Tibial nerve (tissue), 4 donors: ENCODE measurements around the gene ELL. TPM values are rescaled to one million over a fixed set of nuclear protein-coding genes. Genes with fewer than 3 reads are reported as not detected.

Source experiments
- DNase-seq, 2 donors: peaks; one replicate each; pipeline ENCODE4 v3.0.0-alpha.2; 2019; ENCODE audit warnings: low spot score in 2 of 2
- H3K27ac ChIP-seq, 4 donors: fragments of 200-600 bp; sonication (generic) in 3 of 4; one replicate each; pipeline ENCODE4 v1.5.1; 2017 to 2019; ENCODE audit warnings: mild to moderate bottlenecking in 1 of 4
- H3K27me3 ChIP-seq, 2 donors: fragments of 200-600 bp; sonication (generic) in 1 of 2; one replicate each; pipeline versions ENCODE4 v1.5.1 to v1.6.0; 2017 to 2019
- H3K36me3 ChIP-seq, 3 donors: fragments of 200-600 bp; sonication (generic); one replicate each; pipeline ENCODE4 v1.5.1; 2018 to 2019
- H3K4me1 ChIP-seq, 4 donors: fragments of 200-600 bp; sonication (generic) in 3 of 4; one replicate each; pipeline ENCODE4 v1.5.1; 2017 to 2019
- H3K4me3 ChIP-seq, 4 donors: fragments of 200-600 bp; sonication (generic) in 3 of 4; one replicate each; pipeline ENCODE4 v1.5.1; 2017 to 2019; ENCODE audit warnings: mild to moderate bottlenecking in 1 of 4, moderate library complexity in 1 of 4
- H3K9me3 ChIP-seq, 4 donors: fragments of 200-600 bp; sonication (generic) in 3 of 4; one replicate each; pipeline ENCODE4 v1.5.1; 2017 to 2019
- EP300 ChIP-seq, 2 donors: sonication (generic); formaldehyde crosslinking; IDR thresholded peaks; one replicate each; pipeline ENCODE4 v1.6.1; 2017; ENCODE audit warnings: antibody characterized with exemption in 2 of 2, mild to moderate bottlenecking in 1 of 2
- POLR2A ChIP-seq, 2 donors: fragments of 450-650 bp; IDR thresholded peaks; one replicate each; pipeline ENCODE4 v1.6.1; 2017; ENCODE audit warnings: antibody characterized with exemption in 2 of 2, mild to moderate bottlenecking in 2 of 2, moderate library complexity in 2 of 2
- WGBS, 2 donors: methylation state at CpG; one replicate each; pipeline ENCODE4 v1.1.5; 2018; 5-methylcytosine and 5-hydroxymethylcytosine counted together
- total RNA-seq, 4 donors: library from RNA; depleted of rRNA; stranded (reverse); fragments of >200 nt; gene quantifications; one replicate each; pipeline ENCODE4 v1.1.0, GENCODE V29; 2016
- TF ChIP-seq, protein P1 (sequence below), 5 experiments: fragments of 200-600 bp in 3 of 5; fragments of 450-650 bp in 2 of 5; sonication (generic) in 3 of 5; IDR thresholded peaks; one replicate each; pipeline ENCODE4 v1.5.1; 2016 to 2019; ENCODE audit warnings: antibody characterized with exemption in 5 of 5, mild to moderate bottlenecking in 3 of 5, moderate library complexity in 2 of 5

Gene ELL
- total RNA-seq, 4 donors from 2014 or later: 13.8 to 45.9 (median 26.0) TPM

DNA sequence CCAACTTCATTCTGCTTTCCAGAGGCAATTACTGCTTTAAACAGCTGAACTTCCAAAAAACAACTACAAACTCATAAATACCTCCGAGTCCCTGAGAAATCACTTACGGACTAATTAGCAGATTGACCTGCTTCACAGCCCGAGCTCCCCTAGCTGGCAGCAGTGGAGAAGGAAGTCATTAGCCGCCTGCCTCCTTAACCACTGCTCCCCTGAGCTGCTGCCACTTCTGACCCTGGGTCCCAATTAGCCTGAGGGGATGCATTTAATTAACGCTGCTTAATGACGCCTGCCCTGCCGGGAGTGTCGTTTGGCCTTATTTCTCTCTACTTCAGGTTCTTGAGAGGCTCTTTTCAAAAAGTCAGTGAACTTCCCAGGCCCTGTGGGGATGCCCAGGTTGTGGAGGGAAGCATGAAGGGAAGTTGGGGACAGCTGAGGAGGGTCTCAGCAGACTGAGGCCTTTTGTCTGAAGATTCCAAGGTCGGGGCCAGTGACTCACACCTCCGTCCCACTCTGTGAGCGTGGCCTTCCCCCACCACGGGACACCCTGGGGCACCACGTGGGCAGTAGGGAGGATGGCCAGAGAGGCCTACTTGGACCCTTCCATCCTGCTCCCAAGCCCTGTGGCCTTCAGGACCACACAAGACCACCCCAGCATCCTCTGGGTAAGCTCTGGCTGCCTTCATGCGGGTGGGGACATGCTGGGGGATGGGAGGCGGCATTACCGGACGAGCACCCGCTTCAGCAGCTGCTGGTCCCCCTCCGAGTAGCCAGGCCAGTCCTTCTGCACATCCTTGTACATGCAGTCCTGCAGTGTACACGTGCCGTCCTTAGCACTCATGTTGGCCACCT lies 64.2 kb downstream of the ELL start:
- no peak for DNase-seq
- Histone ChIP-seq H3K27me3 (no peaks in the 10 kb centered on the region), H3K9me3 (peaks cover 0 to 5% (median 0%) of the 10 kb centered on the region in 4 donors), H3K4me3 (no peak overlapping the region), H3K27ac (peak overlapping the region in 3 of 4 donors; percentile 2 to 86 (median 86)), H3K36me3 (peaks cover 4 to 67% (median 12%) of the 10 kb centered on the region in 3 donors), H3K4me1 (peaks cover 0 to 49% (median 26%) of the 10 kb centered on the region in 4 donors)
- TF ChIP-seq EP300 (IDR thresholded peaks at IDR 0.05): no peak
- TF ChIP-seq, protein P1, sequence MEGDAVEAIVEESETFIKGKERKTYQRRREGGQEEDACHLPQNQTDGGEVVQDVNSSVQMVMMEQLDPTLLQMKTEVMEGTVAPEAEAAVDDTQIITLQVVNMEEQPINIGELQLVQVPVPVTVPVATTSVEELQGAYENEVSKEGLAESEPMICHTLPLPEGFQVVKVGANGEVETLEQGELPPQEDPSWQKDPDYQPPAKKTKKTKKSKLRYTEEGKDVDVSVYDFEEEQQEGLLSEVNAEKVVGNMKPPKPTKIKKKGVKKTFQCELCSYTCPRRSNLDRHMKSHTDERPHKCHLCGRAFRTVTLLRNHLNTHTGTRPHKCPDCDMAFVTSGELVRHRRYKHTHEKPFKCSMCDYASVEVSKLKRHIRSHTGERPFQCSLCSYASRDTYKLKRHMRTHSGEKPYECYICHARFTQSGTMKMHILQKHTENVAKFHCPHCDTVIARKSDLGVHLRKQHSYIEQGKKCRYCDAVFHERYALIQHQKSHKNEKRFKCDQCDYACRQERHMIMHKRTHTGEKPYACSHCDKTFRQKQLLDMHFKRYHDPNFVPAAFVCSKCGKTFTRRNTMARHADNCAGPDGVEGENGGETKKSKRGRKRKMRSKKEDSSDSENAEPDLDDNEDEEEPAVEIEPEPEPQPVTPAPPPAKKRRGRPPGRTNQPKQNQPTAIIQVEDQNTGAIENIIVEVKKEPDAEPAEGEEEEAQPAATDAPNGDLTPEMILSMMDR (IDR thresholded peaks at IDR 0.05): no peak
- no peak for TF ChIP-seq POLR2A (IDR thresholded peaks at IDR 0.05)
- 62 to 74% methylated on average over 21 of the region's 21 CpGs for WGBS, 2 donors

DNA sequence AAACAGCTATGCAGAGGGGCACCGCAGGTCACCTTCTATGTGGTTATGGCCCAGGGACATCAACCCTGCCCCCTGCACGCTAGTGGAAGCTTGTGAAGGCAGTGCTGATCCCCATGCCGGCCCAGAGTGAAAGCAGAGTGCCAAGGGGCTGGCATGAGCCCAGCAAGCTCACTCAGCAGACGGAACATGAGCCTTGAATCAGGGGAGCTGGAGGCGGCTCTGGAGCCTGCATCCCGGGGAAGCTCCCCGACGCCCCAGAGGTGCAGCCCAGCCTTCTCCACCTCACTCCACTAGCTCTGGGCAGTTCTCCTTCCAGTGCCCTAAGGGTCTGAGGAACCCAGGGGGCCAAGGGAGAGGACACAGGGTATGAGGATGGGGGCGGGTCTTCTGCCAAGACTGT lies 64.9 kb downstream of the ELL start:
- H3K27me3 ChIP-seq: no peaks in the 10 kb centered on the region
- 21 to 34% methylated on average over 7 to 8 of the region's 9 CpGs for WGBS, 2 donors

DNA sequence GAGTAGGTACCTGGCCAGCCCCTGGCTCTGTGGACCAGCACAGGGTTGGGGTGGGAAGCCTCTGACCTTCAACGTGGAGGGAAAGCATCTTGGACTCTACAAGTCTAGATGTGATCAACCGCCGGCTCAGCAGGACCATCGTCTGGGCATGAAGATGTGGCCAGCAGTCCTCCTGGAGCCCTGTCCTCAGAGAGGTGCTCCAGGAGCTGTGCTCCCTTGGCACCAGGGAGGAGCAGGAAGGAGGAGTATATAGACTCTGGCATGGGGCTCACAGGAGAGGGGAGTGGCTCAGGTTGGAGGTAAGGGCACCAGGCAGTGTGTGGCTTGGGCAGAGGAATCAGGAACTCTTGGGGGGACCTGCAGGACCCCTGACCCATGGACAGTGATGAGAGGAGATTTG lies 65.6 kb downstream of the ELL start:
- peaks cover 3 to 74% (median 9%) of the 10 kb centered on the region in 3 donors for H3K36me3 ChIP-seq
- no peak for TF ChIP-seq EP300 (IDR thresholded peaks at IDR 0.05)
- no peak for TF ChIP-seq POLR2A (IDR thresholded peaks at IDR 0.05)
- TF ChIP-seq, protein P1 (IDR thresholded peaks at IDR 0.05): no peak

More for the DNA sequence above, 64.9 kb downstream of the ELL start:
- peaks cover 4 to 71% (median 12%) of the 10 kb centered on the region in 3 donors for H3K36me3 ChIP-seq
- peaks cover 0 to 49% (median 24%) of the 10 kb centered on the region in 4 donors for H3K4me1 ChIP-seq
- no peak overlapping the region for H3K4me3 ChIP-seq
- peaks cover 0 to 5% (median 0%) of the 10 kb centered on the region in 4 donors for H3K9me3 ChIP-seq
- peak; percentile 60 to 65 for DNase-seq
- TF ChIP-seq POLR2A (IDR thresholded peaks at IDR 0.05) (no peak), EP300 (IDR thresholded peaks at IDR 0.05) (no peak)
- TF ChIP-seq, protein P1 (IDR thresholded peaks at IDR 0.05): no peak
- H3K27ac ChIP-seq: peak overlapping the region in 3 of 4 donors; percentile 2 to 86 (median 86)

GRCh38 chr19:18453269-18454024 lies 68.4 kb downstream of the ELL start:
- DNase-seq: no peak
- no peaks in the 10 kb centered on the region for H3K27me3 ChIP-seq
- TF ChIP-seq POLR2A (IDR thresholded peaks at IDR 0.05): no peak
- TF ChIP-seq, protein P1 (IDR thresholded peaks at IDR 0.05): no peak
- TF ChIP-seq EP300 (IDR thresholded peaks at IDR 0.05): no peak
- H3K4me3 ChIP-seq: no peak overlapping the region
- H3K4me1 ChIP-seq: peaks cover 0 to 40% (median 11%) of the 10 kb centered on the region in 4 donors
- H3K9me3 ChIP-seq: no peaks in the 10 kb centered on the region
- peaks cover 7 to 79% (median 23%) of the 10 kb centered on the region in 3 donors for H3K36me3 ChIP-seq
- 67 to 74% methylated on average over 10 of the region's 10 CpGs for WGBS, 2 donors
- no peak overlapping the region for H3K27ac ChIP-seq

More for the DNA sequence above, 65.6 kb downstream of the ELL start:
- Histone ChIP-seq H3K27me3 (no peaks in the 10 kb centered on the region), H3K27ac (peak overlapping the region in 3 of 4 donors; percentile 2 to 86 (median 86)), H3K4me1 (peaks cover 0 to 46% (median 25%) of the 10 kb centered on the region in 4 donors), H3K9me3 (peaks cover 0 to 5% (median 0%) of the 10 kb centered on the region in 4 donors), H3K4me3 (no peak overlapping the region)
- DNase-seq: no peak
- WGBS, 2 donors: 78 to 81% methylated on average over 3 to 4 of the region's 4 CpGs
